Testis (tissue), 3 donors: ENCODE results near the gene ITPR2. TPM values are rescaled to one million over a fixed set of nuclear protein-coding genes. Genes with fewer than 3 reads are reported as not detected.

Experiments used
- DNase-seq: peaks from one replicate; pipeline ENCODE4 v3.0.0-alpha.2; 2019
- H3K27ac ChIP-seq, 2 donors: fragments of 200-600 bp; sonication (generic); one replicate each; pipeline ENCODE4 v1.5.1; 2019
- H3K27me3 ChIP-seq: fragments of 200-600 bp; sonication (generic); one replicate; pipeline ENCODE4 v1.5.1; 2019
- H3K36me3 ChIP-seq: fragments of 200-600 bp; sonication (generic); one replicate; pipeline ENCODE4 v1.5.1; 2017; ENCODE audit warnings: low read depth; ENCODE audit errors: missing control alignments
- H3K4me1 ChIP-seq: fragments of 200-600 bp; sonication (generic); one replicate; pipeline ENCODE4 v1.5.1; 2019
- H3K4me3 ChIP-seq, 2 donors: fragments of 200-600 bp; sonication (generic); one replicate each; pipeline ENCODE4 v1.5.1; 2017 to 2019
- H3K9me3 ChIP-seq: fragments of 200-600 bp; sonication (generic); one replicate; pipeline ENCODE4 v1.5.1; 2017
- POLR2A ChIP-seq: fragments of 450-650 bp; IDR thresholded peaks from one replicate; pipeline ENCODE4 v1.6.1; 2017; ENCODE audit warnings: antibody characterized with exemption, mild to moderate bottlenecking, moderate library complexity
- WGBS, 2 donors: methylation state at CpG; one replicate each; pipeline ENCODE4 v1.1.5; 2018; 5-methylcytosine and 5-hydroxymethylcytosine counted together
- intact Hi-C: fragments of 100-400 bp; cut with DNase I; formaldehyde crosslinking; loops from one replicate; pipeline ENCODE4 v1.15.1; 2023; ENCODE audit warnings: low total_unique reads
- polyA plus RNA-seq: library from polyadenylated mRNA; stranded (reverse); fragments of 350-450 nt; fragmentation: Illumina TruSeq; extraction: RNeasy Lipid Tissue Mini Kit (QIAGEN cat#74804); gene quantifications from one replicate; pipeline ENCODE4 v1.2.3, GENCODE V29; 2014; ENCODE audit warnings: low read depth, low replicate concordance; ENCODE audit not compliant: insufficient read depth
- total RNA-seq, 2 donors: library from RNA; depleted of rRNA; stranded (reverse); fragments of >200 nt; gene quantifications; one replicate each; pipeline ENCODE4 v1.2.3, GENCODE V29; 2016
- TF ChIP-seq, protein P1 (sequence below), 3 experiments: fragments of 450-650 bp in 2 of 3; fragments of 200-600 bp in 1 of 3; sonication (generic) in 1 of 3; IDR thresholded peaks; one replicate each; pipeline ENCODE4 v1.5.1; 2016 to 2019; ENCODE audit warnings: antibody characterized with exemption in 3 of 3, mild to moderate bottlenecking in 2 of 3, moderate library complexity in 1 of 3

The ITPR2 gene
- total and polyA plus RNA-seq, 3 donors from 2014 or later = 4.9 to 60.6 (median 56.9) TPM

- DNase-seq = no peak
- TF ChIP-seq POLR2A = no peak
- TF ChIP-seq, protein P1, sequence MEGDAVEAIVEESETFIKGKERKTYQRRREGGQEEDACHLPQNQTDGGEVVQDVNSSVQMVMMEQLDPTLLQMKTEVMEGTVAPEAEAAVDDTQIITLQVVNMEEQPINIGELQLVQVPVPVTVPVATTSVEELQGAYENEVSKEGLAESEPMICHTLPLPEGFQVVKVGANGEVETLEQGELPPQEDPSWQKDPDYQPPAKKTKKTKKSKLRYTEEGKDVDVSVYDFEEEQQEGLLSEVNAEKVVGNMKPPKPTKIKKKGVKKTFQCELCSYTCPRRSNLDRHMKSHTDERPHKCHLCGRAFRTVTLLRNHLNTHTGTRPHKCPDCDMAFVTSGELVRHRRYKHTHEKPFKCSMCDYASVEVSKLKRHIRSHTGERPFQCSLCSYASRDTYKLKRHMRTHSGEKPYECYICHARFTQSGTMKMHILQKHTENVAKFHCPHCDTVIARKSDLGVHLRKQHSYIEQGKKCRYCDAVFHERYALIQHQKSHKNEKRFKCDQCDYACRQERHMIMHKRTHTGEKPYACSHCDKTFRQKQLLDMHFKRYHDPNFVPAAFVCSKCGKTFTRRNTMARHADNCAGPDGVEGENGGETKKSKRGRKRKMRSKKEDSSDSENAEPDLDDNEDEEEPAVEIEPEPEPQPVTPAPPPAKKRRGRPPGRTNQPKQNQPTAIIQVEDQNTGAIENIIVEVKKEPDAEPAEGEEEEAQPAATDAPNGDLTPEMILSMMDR (IDR thresholded peaks at IDR 0.05) = no peak
Measured at GRCh38 chr12:26691234-26691970, 141.6 kb downstream of the ITPR2 start.

DNA sequence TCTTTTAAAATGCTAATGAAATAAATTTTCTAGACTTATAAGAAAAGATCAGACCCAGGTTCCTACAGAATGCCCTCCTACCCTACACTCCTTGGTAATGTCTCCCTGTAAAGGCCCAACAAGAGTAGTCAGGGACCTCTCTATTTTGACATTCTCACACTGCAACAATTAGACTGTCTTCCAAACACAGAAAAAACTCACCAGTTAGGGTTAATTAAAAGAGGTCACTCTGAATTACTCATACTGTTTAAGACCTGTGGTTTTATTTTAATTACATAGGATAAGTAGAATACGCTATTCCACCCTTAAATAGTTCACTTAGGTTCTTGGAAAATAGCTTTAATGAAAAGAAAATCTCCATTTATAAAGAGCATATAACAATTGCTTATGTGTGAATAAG lies 142.4 kb downstream of the ITPR2 start:
- TF ChIP-seq, protein P1 (IDR thresholded peaks at IDR 0.05) = no peak
- TF ChIP-seq POLR2A = no peak
- no peaks in the 10 kb centered on the region for H3K9me3 ChIP-seq
- DNase-seq = no peak
- no peak overlapping the region for H3K4me3 ChIP-seq
- no peaks in the 10 kb centered on the region for H3K4me1 ChIP-seq
- intact Hi-C loops = no loop called here
- H3K36me3 ChIP-seq = no peaks in the 10 kb centered on the region
- no peaks in the 10 kb centered on the region for H3K27me3 ChIP-seq
- no peak overlapping the region for H3K27ac ChIP-seq
- WGBS, 2 donors = 93 to 96% methylated on average over 1 of the region's 1 CpG

More at GRCh38 chr12:26691234-26691970, 141.6 kb downstream of the ITPR2 start:
- 75 to 80% methylated on average over 15 of the region's 15 CpGs for WGBS, 2 donors
- Histone ChIP-seq H3K27me3 (no peaks in the 10 kb centered on the region), H3K27ac (no peak overlapping the region), H3K9me3 (no peaks in the 10 kb centered on the region), H3K4me3 (no peak overlapping the region), H3K4me1 (no peaks in the 10 kb centered on the region), H3K36me3 (no peaks in the 10 kb centered on the region)
- intact Hi-C loops = no loop called here

- 56 to 76% methylated on average over 6 of the region's 6 CpGs for WGBS, 2 donors
- H3K27ac ChIP-seq = peak overlapping the region in 1 of 2 donors; percentile 26
- DNase-seq = no peak
Measured at GRCh38 chr12:26689281-26689841, 143.6 kb downstream of the ITPR2 start.

DNA sequence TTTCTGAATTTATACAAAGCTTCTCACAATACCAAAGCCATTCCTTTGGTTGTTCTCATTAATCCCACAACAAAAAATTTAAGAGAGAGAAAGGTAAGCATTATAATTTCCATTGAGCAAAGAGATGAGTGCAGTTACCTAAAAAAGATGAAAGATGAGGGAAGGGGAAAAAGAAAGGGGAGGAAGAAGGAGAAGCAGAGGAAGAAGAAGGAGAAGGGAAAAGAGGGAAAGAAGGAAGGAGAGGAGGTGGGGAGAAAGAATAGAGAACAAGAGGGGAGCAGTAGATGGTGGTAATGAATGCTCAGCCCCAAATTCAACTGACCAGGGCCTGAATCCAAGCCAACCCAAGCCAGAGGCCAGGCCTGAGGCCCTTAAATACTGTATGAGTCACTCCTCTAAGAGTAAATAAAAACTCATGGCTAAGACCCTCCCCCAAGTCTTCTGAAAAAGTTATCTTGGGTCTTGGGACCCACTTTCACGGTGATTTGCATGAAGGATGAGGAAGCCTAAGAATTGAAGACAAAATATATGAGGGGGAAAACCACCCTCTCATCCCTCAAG lies 144.6 kb downstream of the ITPR2 start:
- 100% methylated on average over 1 of the region's 1 CpG for WGBS, 2 donors
- H3K27me3 ChIP-seq = no peaks in the 10 kb centered on the region
- TF ChIP-seq POLR2A = no peak
- TF ChIP-seq, protein P1 (IDR thresholded peaks at IDR 0.05) = no peak

More at GRCh38 chr12:26689281-26689841, 143.6 kb downstream of the ITPR2 start:
- Histone ChIP-seq H3K9me3 (no peaks in the 10 kb centered on the region), H3K36me3 (no peaks in the 10 kb centered on the region), H3K4me1 (no peaks in the 10 kb centered on the region), H3K4me3 (no peak overlapping the region), H3K27me3 (no peaks in the 10 kb centered on the region)
- intact Hi-C loops = no loop called here
- TF ChIP-seq, protein P1 (IDR thresholded peaks at IDR 0.05) = no peak
- no peak for TF ChIP-seq POLR2A

More for the DNA sequence above, 144.6 kb downstream of the ITPR2 start:
- intact Hi-C loops = no loop called here
- no peaks in the 10 kb centered on the region for H3K36me3 ChIP-seq
- no peak for DNase-seq
- no peaks in the 10 kb centered on the region for H3K4me1 ChIP-seq
- no peaks in the 10 kb centered on the region for H3K9me3 ChIP-seq
- no peak overlapping the region for H3K4me3 ChIP-seq
- H3K27ac ChIP-seq = no peak overlapping the region
